SU-DHL-6 (cell line): Measurements from ENCODE around the gene RNF166.

ENCODE experiments used
- H2AFZ ChIP-seq: fragments of 200-600 bp; sonication (generic); 2 replicates; pipeline ENCODE4 v1.6.1; 2014; ENCODE audit warnings: low read depth, mild to moderate bottlenecking, moderate library complexity, mixed read lengths, antibody characterized with exemption, low read length; ENCODE audit not compliant: severe bottlenecking
- H3F3A ChIP-seq: fragments of 200-600 bp; shearing (Covaris generic); 2 replicates; pipeline ENCODE4 v1.6.0; 2016; ENCODE audit warnings: antibody characterized with exemption, mild to moderate bottlenecking; ENCODE audit not compliant: insufficient read depth
- H3K27ac ChIP-seq: fragments of 200-600 bp; sonication (generic); 2 replicates; pipeline ENCODE4 v1.5.1; 2016; ENCODE audit warnings: low read depth, mild to moderate bottlenecking, low read length, moderate library complexity, mixed read lengths
- H3K27me3 ChIP-seq: fragments of 200-600 bp; sonication (generic), shearing (Covaris generic); 2 replicates; pipeline ENCODE4 v1.6.0; 2014; ENCODE audit warnings: mild to moderate bottlenecking, low read length
- H3K36me3 ChIP-seq: fragments of 200-600 bp; sonication (generic); 2 replicates; pipeline ENCODE4 v1.6.1; 2014; ENCODE audit warnings: mild to moderate bottlenecking, low read length, mixed read lengths
- H3K4me2 ChIP-seq: fragments of 300-600, 200-600 bp; shearing (Covaris generic), sonication (generic); 2 replicates; pipeline ENCODE4 v1.6.0; 2014; ENCODE audit warnings: low read length, low read depth, mild to moderate bottlenecking; ENCODE audit not compliant: poor library complexity, severe bottlenecking
- H3K4me3 ChIP-seq: fragments of 200-600 bp; sonication (generic); 2 replicates; pipeline ENCODE4 v1.5.1; 2014; ENCODE audit warnings: antibody characterized with exemption, low read length, mild to moderate bottlenecking, mixed read lengths; ENCODE audit not compliant: insufficient read depth, poor library complexity, severe bottlenecking
- H3K79me2 ChIP-seq: fragments of 200-600 bp; sonication (generic); 2 replicates; pipeline ENCODE4 v1.6.1; 2014; ENCODE audit warnings: mild to moderate bottlenecking, low read length, moderate library complexity; ENCODE audit not compliant: insufficient read depth
- H3K9ac ChIP-seq: fragments of 200-600 bp; sonication (generic); 2 replicates; pipeline ENCODE4 v1.7.0; 2014; ENCODE audit warnings: mild to moderate bottlenecking, low read length
- H3K9me2 ChIP-seq: fragments of 200-600 bp; sonication (generic); replicated peaks from 2 replicates; pipeline ENCODE4 v1.6.1; 2014; ENCODE audit warnings: low read length; ENCODE audit not compliant: insufficient read depth
- H3K9me3 ChIP-seq: fragments of 200-600 bp; sonication (generic); 2 replicates; pipeline ENCODE4 v1.6.1; 2014; ENCODE audit warnings: low read length, mixed read lengths; ENCODE audit not compliant: insufficient read depth
- H4K20me1 ChIP-seq: fragments of 200-600 bp; sonication (generic); 2 replicates; pipeline ENCODE4 v1.6.1; 2014; ENCODE audit warnings: low read depth, mild to moderate bottlenecking, antibody characterized with exemption, low read length, moderate library complexity, mixed read lengths
- EZH2phosphoT487 ChIP-seq: fragments of 200-600 bp; sonication (generic), shearing (Covaris generic); conservative IDR thresholded peaks from 2 replicates; pipeline ENCODE4 v1.6.1; 2018; ENCODE audit warnings: mild to moderate bottlenecking, antibody characterized with exemption, low read length, moderate library complexity, mixed read lengths
- TF ChIP-seq, protein P1 (sequence below): fragments of 200-600 bp; sonication (generic); IDR thresholded peaks from one replicate; pipeline ENCODE4 v1.5.1; 2017; ENCODE audit warnings: antibody characterized with exemption, mild to moderate bottlenecking, low read length, moderate library complexity; ENCODE audit not compliant: insufficient read depth, poor library complexity, severe bottlenecking

The RNF166 gene

DNA sequence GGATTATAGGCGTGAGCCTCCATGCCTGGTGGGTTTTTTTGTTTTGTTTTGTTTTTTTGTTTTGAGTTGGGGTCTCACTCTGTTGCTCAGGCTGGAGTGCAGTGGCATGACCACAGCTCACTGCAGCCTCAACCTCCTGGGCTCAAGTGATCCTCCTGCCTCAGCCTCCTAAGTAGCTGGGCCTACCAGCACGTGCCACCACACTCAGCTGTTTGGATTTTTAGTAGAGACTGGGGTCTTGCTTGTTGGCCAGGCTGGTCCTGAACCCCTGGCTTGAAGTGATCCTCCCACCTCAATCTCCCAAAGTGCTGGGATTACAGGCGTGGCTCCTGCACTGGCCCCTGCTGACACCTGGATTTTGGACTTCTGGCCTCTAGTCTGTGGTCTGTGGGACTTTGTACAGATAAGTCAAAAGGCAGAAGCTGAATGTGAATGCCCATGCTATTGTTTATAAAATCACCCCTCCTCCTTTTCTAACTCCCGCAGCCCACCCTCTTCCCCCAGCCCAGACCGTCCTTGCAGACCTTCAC lies 25.6 kb downstream of the RNF166 start:
- H3K79me2 ChIP-seq, result no peaks in the 10 kb centered on the region
- peaks cover 14% of the 10 kb centered on the region for H3F3A ChIP-seq
- no peaks in the 10 kb centered on the region for H3K9me3 ChIP-seq
- no peak for TF ChIP-seq EZH2phosphoT487
- TF ChIP-seq, protein P1, sequence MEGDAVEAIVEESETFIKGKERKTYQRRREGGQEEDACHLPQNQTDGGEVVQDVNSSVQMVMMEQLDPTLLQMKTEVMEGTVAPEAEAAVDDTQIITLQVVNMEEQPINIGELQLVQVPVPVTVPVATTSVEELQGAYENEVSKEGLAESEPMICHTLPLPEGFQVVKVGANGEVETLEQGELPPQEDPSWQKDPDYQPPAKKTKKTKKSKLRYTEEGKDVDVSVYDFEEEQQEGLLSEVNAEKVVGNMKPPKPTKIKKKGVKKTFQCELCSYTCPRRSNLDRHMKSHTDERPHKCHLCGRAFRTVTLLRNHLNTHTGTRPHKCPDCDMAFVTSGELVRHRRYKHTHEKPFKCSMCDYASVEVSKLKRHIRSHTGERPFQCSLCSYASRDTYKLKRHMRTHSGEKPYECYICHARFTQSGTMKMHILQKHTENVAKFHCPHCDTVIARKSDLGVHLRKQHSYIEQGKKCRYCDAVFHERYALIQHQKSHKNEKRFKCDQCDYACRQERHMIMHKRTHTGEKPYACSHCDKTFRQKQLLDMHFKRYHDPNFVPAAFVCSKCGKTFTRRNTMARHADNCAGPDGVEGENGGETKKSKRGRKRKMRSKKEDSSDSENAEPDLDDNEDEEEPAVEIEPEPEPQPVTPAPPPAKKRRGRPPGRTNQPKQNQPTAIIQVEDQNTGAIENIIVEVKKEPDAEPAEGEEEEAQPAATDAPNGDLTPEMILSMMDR, result no peak
- H3K9me2 ChIP-seq, result no peaks in the 10 kb centered on the region
- H3K27me3 ChIP-seq, result no peaks in the 10 kb centered on the region
- no peak overlapping the region for H3K4me3 ChIP-seq
- H3K4me2 ChIP-seq, result peak overlapping the region; percentile 58
- H3K36me3 ChIP-seq, result no peaks in the 10 kb centered on the region
- H3K27ac ChIP-seq, result peak overlapping the region; percentile 83
- H2AFZ ChIP-seq, result no peak overlapping the region
- H4K20me1 ChIP-seq, result no peaks in the 10 kb centered on the region
- peak overlapping the region; percentile 51; the same call in 1 of the 2 replicates for H3K9ac ChIP-seq

DNA sequence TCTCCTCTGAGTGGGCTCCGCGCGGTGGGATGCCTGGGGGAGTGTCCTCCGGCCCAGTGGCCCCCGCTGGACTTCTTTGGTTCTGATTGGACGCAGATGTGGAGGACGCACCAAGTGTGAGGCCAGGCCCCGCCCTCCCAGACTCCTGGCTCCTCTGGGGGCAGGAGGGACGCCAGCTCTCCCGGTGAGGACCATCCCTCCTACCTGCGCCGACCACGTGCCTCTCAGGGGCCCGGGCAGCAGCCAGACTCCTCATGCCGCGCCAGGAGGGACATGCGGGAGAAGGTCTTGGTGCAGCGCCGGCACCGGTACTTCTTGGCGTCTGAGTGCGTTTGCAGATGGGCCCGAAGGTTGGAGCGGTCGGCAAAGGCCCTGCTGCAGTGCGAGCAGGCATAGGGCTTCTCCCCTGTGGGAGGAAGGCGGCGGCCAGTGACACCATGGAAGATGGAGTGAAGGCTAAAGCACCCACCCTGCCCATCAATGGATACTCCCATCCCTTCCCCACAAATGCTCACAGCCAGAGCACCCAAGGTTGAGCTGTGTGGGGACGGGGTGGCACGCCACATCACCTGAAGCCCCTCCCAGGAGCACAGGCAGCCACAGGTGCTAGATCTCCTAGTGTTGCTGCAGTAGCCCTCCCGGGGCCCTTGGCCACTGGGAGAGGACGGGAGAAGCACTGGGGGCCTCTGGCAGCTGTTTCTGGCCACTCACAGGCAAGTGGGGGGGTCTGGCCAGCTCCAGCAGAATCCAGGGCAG lies 27.8 kb downstream of the RNF166 start:
- Histone ChIP-seq H3K27me3 (no peaks in the 10 kb centered on the region), H3K27ac (no peak overlapping the region), H3F3A (peaks cover 14% of the 10 kb centered on the region), H3K36me3 (no peaks in the 10 kb centered on the region), H3K4me3 (no peak overlapping the region), H2AFZ (no peak overlapping the region), H3K79me2 (no peaks in the 10 kb centered on the region), H3K4me2 (no peak overlapping the region), H4K20me1 (no peaks in the 10 kb centered on the region), H3K9me3 (no peaks in the 10 kb centered on the region), H3K9me2 (no peaks in the 10 kb centered on the region), H3K9ac (no peak overlapping the region)
- TF ChIP-seq, protein P1, result no peak
- no peak for TF ChIP-seq EZH2phosphoT487

DNA sequence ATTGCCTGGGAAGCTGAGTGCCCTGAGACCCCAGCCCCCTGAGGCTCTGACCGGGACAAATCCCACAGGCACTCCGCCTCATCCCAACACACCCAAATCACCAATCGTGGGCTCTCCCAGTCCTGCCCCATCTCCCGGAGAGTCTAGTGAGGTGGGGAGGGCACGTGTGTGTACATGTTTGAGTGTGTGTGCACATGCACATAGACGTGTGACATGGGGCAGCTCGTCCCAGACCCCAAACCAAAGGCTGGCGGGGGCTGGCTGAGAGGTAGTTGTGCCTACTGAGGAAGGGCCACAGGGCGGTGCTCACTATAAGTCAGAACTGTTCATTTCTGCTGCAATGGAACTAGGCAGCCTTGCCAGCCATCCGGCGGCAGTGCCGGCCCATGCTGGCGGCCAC lies 28.5 kb downstream of the RNF166 start:
- Histone ChIP-seq H2AFZ (no peak overlapping the region), H3K4me3 (no peak overlapping the region), H3K4me2 (no peak overlapping the region), H3K9ac (no peak overlapping the region), H3K36me3 (no peaks in the 10 kb centered on the region), H3K9me3 (no peaks in the 10 kb centered on the region), H3F3A (peaks cover 14% of the 10 kb centered on the region), H3K79me2 (no peaks in the 10 kb centered on the region), H3K27me3 (no peaks in the 10 kb centered on the region), H3K9me2 (no peaks in the 10 kb centered on the region), H3K27ac (no peak overlapping the region), H4K20me1 (no peaks in the 10 kb centered on the region)
- no peak for TF ChIP-seq EZH2phosphoT487
- TF ChIP-seq, protein P1, result no peak
